HepG2 (cell line): ENCODE results near the gene BAG3. TPM values are rescaled to one million over a fixed set of nuclear protein-coding genes. Genes with fewer than 3 reads are reported as not detected.

Experiments used
- ATAC-seq: fragments of 200-7000 bp; cut with Tn5 transposase; 3 replicates; pipeline ENCODE4 v1.9.1; 2020; ENCODE audit warnings: mild to moderate bottlenecking, moderate library complexity
- BruUV-seq: library from RNA; stranded (reverse); fragments of 400-500 nt; replicated peaks from 2 replicates; lab custom pipeline; 2021; lab: Mats Ljungman, UMichigan
- CTCF ChIA-PET: fragments of 300-600 bp; formaldehyde crosslinking; extraction: SDS; loops from one replicate; lab custom pipeline; 2021; ENCODE audit warnings: low total read pairs, inconsistent platforms, low intra/inter-chr PET ratio; lab: Yijun Ruan, JAX
- POLR2A ChIA-PET: fragments of 350-600 bp; sonication (Branson Sonifier 250); formaldehyde crosslinking; loops from one replicate; lab custom pipeline; 2020; ENCODE audit warnings: antibody characterized with exemption, inconsistent platforms; lab: Yijun Ruan, JAX
- DNase-seq: peaks from one replicate; pipeline ENCODE4 v3.0.0-alpha.2; 2015; ENCODE audit warnings: low spot score
- FAIRE-seq: peaks from 3 replicates; lab custom pipeline; 2011; peaks lifted over from hg19 to GRCh38; lab: Jason Lieb, UNC
- H2AFZ ChIP-seq: one replicate; pipeline ENCODE4 v1.6.1; 2011; ENCODE audit warnings: low read length, inconsistent platforms
- H3K27ac ChIP-seq: fragments of 300-600 bp; 3 replicates; pipeline ENCODE4 v1.8.0; 2011; ENCODE audit warnings: mixed run types, mild to moderate bottlenecking, mixed read lengths, low read length, inconsistent platforms; ENCODE audit not compliant: insufficient read depth; ENCODE audit errors: extremely low read length
- H3K27me3 ChIP-seq, 2 experiments: fragments of 200-600 bp in 1 of 2; 2 replicates in 1 of 2; 3 replicates in 1 of 2; pipeline versions ENCODE4 v1.6.0 to v1.8.0; 2011; ENCODE audit warnings: low read length in 2 of 2, mild to moderate bottlenecking in 2 of 2, moderate library complexity in 2 of 2, inconsistent platforms in 1 of 2; ENCODE audit not compliant: insufficient read depth in 2 of 2, control insufficient read depth in 1 of 2
- H3K36me3 ChIP-seq, 2 experiments: fragments of 200-600 bp in 1 of 2; replicated peaks in 1 of 2; 2 replicates in 1 of 2; 3 replicates in 1 of 2; pipeline versions ENCODE4 v1.5.1 to v1.8.0; 2011; ENCODE audit warnings: low read length in 2 of 2, inconsistent platforms in 1 of 2; ENCODE audit not compliant: insufficient read depth in 2 of 2, control insufficient read depth in 1 of 2
- H3K4me1 ChIP-seq: 2 replicates; pipeline ENCODE4 v1.5.1; 2012; ENCODE audit warnings: low read length, inconsistent platforms; ENCODE audit not compliant: insufficient read depth
- H3K4me2 ChIP-seq: 2 replicates; pipeline ENCODE4 v1.6.0; 2011; ENCODE audit warnings: low read depth, low read length, inconsistent platforms
- H3K4me3 ChIP-seq, 3 experiments: fragments of 200-600 bp in 1 of 3; sonication (generic), shearing (Covaris generic) in 1 of 3; replicated peaks in 1 of 3; 2 replicates each; pipeline ENCODE4 v1.5.1; 2011 to 2016; ENCODE audit warnings: low read length in 3 of 3, inconsistent platforms in 2 of 3, low read depth in 2 of 3, mild to moderate bottlenecking in 2 of 3, control low read depth in 1 of 3, mixed read lengths in 1 of 3; ENCODE audit not compliant: insufficient read depth in 1 of 3
- H3K79me2 ChIP-seq: one replicate; pipeline ENCODE4 v1.6.1; 2011; ENCODE audit warnings: low read length, inconsistent platforms; ENCODE audit not compliant: insufficient read depth
- H3K9ac ChIP-seq: 2 replicates; pipeline ENCODE4 v1.6.0; 2011; ENCODE audit warnings: mild to moderate bottlenecking, low read depth, low read length, inconsistent platforms; ENCODE audit not compliant: insufficient read depth
- H3K9me3 ChIP-seq: 2 replicates; pipeline ENCODE4 v1.5.1; 2012; ENCODE audit warnings: mild to moderate bottlenecking, low read length
- H4K20me1 ChIP-seq: 2 replicates; pipeline ENCODE4 v1.6.0; 2011; ENCODE audit warnings: inconsistent platforms, mild to moderate bottlenecking, low read length, moderate library complexity; ENCODE audit not compliant: insufficient read depth
- CEBPG ChIP-seq: IDR thresholded peaks from 2 replicates; pipeline ENCODE4 v1.6.1; 2016
- NR3C1 ChIP-seq: sonication (generic); formaldehyde crosslinking; IDR thresholded peaks from 2 replicates; pipeline ENCODE4 v1.4.0; 2020; ENCODE audit warnings: missing genetic modification reagents
- PAX8 ChIP-seq: sonication (generic); formaldehyde crosslinking; IDR thresholded peaks from 2 replicates; pipeline ENCODE4 v1.8.0; 2022; ENCODE audit warnings: mild to moderate bottlenecking, missing genetic modification reagents, borderline replicate concordance
- PLRG1 ChIP-seq: fragments of 450-650 bp; conservative IDR thresholded peaks from 2 replicates; pipeline ENCODE4 v1.6.1; 2016
- RFX3 ChIP-seq: IDR thresholded peaks from 2 replicates; pipeline ENCODE4 v1.6.1; 2016; ENCODE audit warnings: missing biosample characterization, missing genetic modification reagents
- ZFX ChIP-seq: sonication (generic); formaldehyde crosslinking; IDR thresholded peaks from 2 replicates; pipeline ENCODE4 v1.4.0; 2020; ENCODE audit warnings: mild to moderate bottlenecking, low read depth, missing genetic modification reagents, moderate library complexity
- ZNF766 ChIP-seq: sonication (generic); formaldehyde crosslinking; IDR thresholded peaks from 2 replicates; pipeline ENCODE4 v1.5.0; 2020; ENCODE audit warnings: missing genetic modification reagents, borderline replicate concordance
- ZNF773 ChIP-seq: sonication (generic); formaldehyde crosslinking; IDR thresholded peaks from 2 replicates; pipeline ENCODE4 v1.4.0; 2020; ENCODE audit warnings: missing genetic modification reagents, borderline replicate concordance
- WGBS: methylation state at CpG from one replicate; pipeline ENCODE4 v1.1.6; 2017; ENCODE audit warnings: low lambda C conversion rate; 5-methylcytosine and 5-hydroxymethylcytosine counted together
- in situ Hi-C: cut with HindIII; loops from 2 replicates; pipeline ENCODE4 v1.10.0; 2017; ENCODE audit warnings: low pct_unique_long_range_greater_than_20kb; ENCODE audit not compliant: extremely low pct_ligation_motif_present
- intact Hi-C: fragments of 100-400 bp; cut with micrococcal nuclease; formaldehyde crosslinking; loops from one replicate; pipeline ENCODE4 v1.10.0; 2022; ENCODE audit not compliant: unreplicated experiment
- polyA plus RNA-seq, 8 experiments: library from polyadenylated mRNA; depleted of rRNA in 3 of 8; stranded (reverse) in 7 of 8; unstranded in 1 of 8; fragments of >200 nt; fragmentation: Illumina TruSeq in 4 of 8; extraction: Trizol in 4 of 8; gene quantifications; 2 replicates each; pipeline versions ENCODE4 v1.2.1 to v1.2.3, GENCODE V29; 2011 to 2016; ENCODE audit warnings: low read depth in 4 of 8, missing spikeins in 1 of 8, mixed read lengths in 1 of 8; ENCODE audit not compliant: insufficient read depth in 1 of 8
- total RNA-seq, 5 experiments: library from RNA; depleted of rRNA; stranded (reverse); fragments of >200 nt; fragmentation: Illumina TruSeq; extraction: Trizol; gene quantifications; 2 replicates each; pipeline ENCODE4 v1.2.3, GENCODE V29; 2016; ENCODE audit warnings: low read depth in 1 of 5
- TF ChIP-seq, protein P1 (sequence below): sonication (generic); formaldehyde crosslinking; IDR thresholded peaks from 2 replicates; pipeline ENCODE4 v1.4.0; 2020; ENCODE audit warnings: low read depth, mild to moderate bottlenecking, missing genetic modification reagents
- TF ChIP-seq, protein P2 (sequence below): fragments of 450-650 bp; IDR thresholded peaks from 2 replicates; pipeline ENCODE4 v1.6.1; 2017
- TF ChIP-seq, protein P3 (sequence below): sonication (generic); formaldehyde crosslinking; IDR thresholded peaks from 2 replicates; pipeline ENCODE4 v1.4.0; 2020; ENCODE audit warnings: missing genetic modification reagents

The BAG3 gene
- total and polyA plus RNA-seq, 2 of the 13 experiments (the other 11 are each of a cell fraction or from before 2014, with no cell fraction given): 2.9 to 6.7 TPM

DNA sequence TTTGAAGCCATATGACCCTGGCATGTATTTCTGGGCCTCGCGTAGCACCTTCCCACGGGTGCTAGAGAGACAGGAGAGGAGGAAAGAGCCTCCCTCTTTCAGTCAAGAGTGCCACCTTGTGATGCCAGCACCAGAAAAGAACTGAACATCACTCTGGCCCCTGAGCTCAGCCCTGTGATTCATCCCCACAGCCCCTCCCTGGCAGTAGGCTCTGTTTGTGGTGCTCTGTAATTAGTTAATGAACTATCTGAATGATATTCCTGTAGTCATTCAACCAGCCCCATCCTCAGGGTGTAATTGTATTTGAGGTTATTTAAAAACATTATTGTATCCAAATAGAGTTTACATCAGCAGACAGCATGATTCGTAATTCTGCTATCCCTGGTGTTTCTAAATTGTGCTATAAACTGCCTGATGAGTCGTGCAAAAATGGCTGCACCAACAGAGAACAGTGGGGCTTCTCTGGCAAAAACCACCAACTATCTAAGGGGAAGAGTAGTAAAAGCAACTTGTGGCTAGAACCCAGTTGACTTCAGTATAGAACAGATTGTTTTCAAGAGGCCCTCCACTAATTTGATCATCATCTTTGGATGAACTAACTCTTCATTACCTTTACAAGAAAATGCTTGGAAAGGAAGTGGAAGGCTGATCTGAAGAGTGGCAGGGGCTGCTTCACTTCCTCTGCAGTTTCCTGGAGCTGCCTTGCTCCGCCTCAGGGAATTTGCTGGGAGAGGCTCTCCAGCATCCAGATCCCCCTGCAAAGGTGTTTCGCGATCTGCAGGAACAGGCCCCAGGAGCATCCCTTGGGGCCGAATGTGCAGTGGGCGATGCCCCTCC is 30.7 kb upstream of the BAG3 start:
- ATAC-seq: no peak
- TF ChIP-seq PAX8 (CRISPR knock-in tag) (no peak), CEBPG (CRISPR knock-in tag) (no peak), ZFX (CRISPR knock-in tag) (no peak), ZNF773 (no peak), ZNF766 (no peak), NR3C1 (CRISPR knock-in tag) (no peak), PLRG1 (no peak), RFX3 (no peak)
- TF ChIP-seq, protein P1, sequence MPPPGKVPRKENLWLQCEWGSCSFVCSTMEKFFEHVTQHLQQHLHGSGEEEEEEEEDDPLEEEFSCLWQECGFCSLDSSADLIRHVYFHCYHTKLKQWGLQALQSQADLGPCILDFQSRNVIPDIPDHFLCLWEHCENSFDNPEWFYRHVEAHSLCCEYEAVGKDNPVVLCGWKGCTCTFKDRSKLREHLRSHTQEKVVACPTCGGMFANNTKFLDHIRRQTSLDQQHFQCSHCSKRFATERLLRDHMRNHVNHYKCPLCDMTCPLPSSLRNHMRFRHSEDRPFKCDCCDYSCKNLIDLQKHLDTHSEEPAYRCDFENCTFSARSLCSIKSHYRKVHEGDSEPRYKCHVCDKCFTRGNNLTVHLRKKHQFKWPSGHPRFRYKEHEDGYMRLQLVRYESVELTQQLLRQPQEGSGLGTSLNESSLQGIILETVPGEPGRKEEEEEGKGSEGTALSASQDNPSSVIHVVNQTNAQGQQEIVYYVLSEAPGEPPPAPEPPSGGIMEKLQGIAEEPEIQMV (CRISPR knock-in tag): no peak
- TF ChIP-seq, protein P2, sequence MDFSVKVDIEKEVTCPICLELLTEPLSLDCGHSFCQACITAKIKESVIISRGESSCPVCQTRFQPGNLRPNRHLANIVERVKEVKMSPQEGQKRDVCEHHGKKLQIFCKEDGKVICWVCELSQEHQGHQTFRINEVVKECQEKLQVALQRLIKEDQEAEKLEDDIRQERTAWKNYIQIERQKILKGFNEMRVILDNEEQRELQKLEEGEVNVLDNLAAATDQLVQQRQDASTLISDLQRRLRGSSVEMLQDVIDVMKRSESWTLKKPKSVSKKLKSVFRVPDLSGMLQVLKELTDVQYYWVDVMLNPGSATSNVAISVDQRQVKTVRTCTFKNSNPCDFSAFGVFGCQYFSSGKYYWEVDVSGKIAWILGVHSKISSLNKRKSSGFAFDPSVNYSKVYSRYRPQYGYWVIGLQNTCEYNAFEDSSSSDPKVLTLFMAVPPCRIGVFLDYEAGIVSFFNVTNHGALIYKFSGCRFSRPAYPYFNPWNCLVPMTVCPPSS: no peak
- TF ChIP-seq, protein P3, sequence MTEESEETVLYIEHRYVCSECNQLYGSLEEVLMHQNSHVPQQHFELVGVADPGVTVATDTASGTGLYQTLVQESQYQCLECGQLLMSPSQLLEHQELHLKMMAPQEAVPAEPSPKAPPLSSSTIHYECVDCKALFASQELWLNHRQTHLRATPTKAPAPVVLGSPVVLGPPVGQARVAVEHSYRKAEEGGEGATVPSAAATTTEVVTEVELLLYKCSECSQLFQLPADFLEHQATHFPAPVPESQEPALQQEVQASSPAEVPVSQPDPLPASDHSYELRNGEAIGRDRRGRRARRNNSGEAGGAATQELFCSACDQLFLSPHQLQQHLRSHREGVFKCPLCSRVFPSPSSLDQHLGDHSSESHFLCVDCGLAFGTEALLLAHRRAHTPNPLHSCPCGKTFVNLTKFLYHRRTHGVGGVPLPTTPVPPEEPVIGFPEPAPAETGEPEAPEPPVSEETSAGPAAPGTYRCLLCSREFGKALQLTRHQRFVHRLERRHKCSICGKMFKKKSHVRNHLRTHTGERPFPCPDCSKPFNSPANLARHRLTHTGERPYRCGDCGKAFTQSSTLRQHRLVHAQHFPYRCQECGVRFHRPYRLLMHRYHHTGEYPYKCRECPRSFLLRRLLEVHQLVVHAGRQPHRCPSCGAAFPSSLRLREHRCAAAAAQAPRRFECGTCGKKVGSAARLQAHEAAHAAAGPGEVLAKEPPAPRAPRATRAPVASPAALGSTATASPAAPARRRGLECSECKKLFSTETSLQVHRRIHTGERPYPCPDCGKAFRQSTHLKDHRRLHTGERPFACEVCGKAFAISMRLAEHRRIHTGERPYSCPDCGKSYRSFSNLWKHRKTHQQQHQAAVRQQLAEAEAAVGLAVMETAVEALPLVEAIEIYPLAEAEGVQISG (CRISPR knock-in tag): no peak
- FAIRE-seq: no peak
- intact Hi-C loops: no loop called here
- in situ Hi-C loops: no loop called here
- Histone ChIP-seq H3K4me1 (peaks cover 52% of the 10 kb centered on the region), H4K20me1 (no peaks in the 10 kb centered on the region), H3K79me2 (no peaks in the 10 kb centered on the region), H3K9me3 (no peaks in the 10 kb centered on the region), H3K36me3 (no peaks in the 10 kb centered on the region), H3K27ac (no peak overlapping the region), H2AFZ (no peak overlapping the region), H3K27me3 (no peaks in the 10 kb centered on the region), H3K4me3 (no peak overlapping the region), H3K4me2 (no peak overlapping the region), H3K9ac (no peak overlapping the region)
- ChIA-PET CTCF (no interaction called here), POLR2A (no interaction called here)
- 56% methylated on average over 10 of the region's 10 CpGs for WGBS
- no TSS peak for BruUV-seq
- no peak for DNase-seq
